Calu3 (cell line): Measurements from ENCODE around the gene RAB40B. TPM values are rescaled to one million over a fixed set of nuclear protein-coding genes. Genes with fewer than 3 reads are reported as not detected.

Experiments used
- BruUV-seq: library from RNA; stranded (reverse); fragments of 400-500 nt; replicated peaks from 2 replicates; lab custom pipeline; 2021; lab: Mats Ljungman, UMichigan
- CTCF ChIA-PET: fragments of 300-600 bp; sonication (Branson Sonifier 250); formaldehyde crosslinking; loops from one replicate; lab custom pipeline; 2022; ENCODE audit warnings: antibody characterized with exemption; lab: Charles Lee
- DNase-seq: peaks from one replicate; pipeline ENCODE4 v3.0.0; 2022
- H3K27ac Mint-ChIP-seq: one replicate; pipeline ENCODE4 v1.8.0; 2022; ENCODE audit warnings: mixed read lengths; ENCODE audit not compliant: unreplicated experiment
- H3K27me3 Mint-ChIP-seq: one replicate; pipeline ENCODE4 v1.8.0; 2022; ENCODE audit warnings: mixed read lengths; ENCODE audit not compliant: unreplicated experiment
- H3K36me3 Mint-ChIP-seq: one replicate; pipeline ENCODE4 v1.8.0; 2022; ENCODE audit warnings: mild to moderate bottlenecking, moderate library complexity, mixed read lengths; ENCODE audit not compliant: insufficient read depth, unreplicated experiment
- H3K4me1 Mint-ChIP-seq: one replicate; pipeline ENCODE4 v1.8.0; 2022; ENCODE audit warnings: mild to moderate bottlenecking, low read depth, mixed read lengths; ENCODE audit not compliant: unreplicated experiment
- H3K4me3 Mint-ChIP-seq: one replicate; pipeline ENCODE4 v1.8.0; 2022; ENCODE audit warnings: mild to moderate bottlenecking, low read depth, moderate library complexity, mixed read lengths; ENCODE audit not compliant: unreplicated experiment
- H3K9me3 Mint-ChIP-seq: one replicate; pipeline ENCODE4 v1.8.0; 2022; ENCODE audit warnings: low read depth, mixed read lengths; ENCODE audit not compliant: unreplicated experiment
- CTCF ChIP-seq: fragments of 200-600 bp; IDR thresholded peaks from one replicate; pipeline ENCODE4 v1.8.0; 2022; ENCODE audit warnings: antibody characterized with exemption; ENCODE audit not compliant: unreplicated experiment
- intact Hi-C: fragments of 100-400 bp; cut with micrococcal nuclease; formaldehyde crosslinking; loops from one replicate; pipeline ENCODE4 v1.10.0; 2022; ENCODE audit not compliant: unreplicated experiment
- total RNA-seq: library from RNA; stranded (reverse); gene quantifications from 2 replicates; pipeline ENCODE4 v1.2.3, GENCODE V29; 2022

The RAB40B gene
- total RNA-seq, 1 experiment from 2014 or later: 21.9 TPM

GRCh38 chr17:82709676-82710498 is 11.4 kb upstream of the RAB40B start:
- CTCF ChIA-PET: no interaction called here
- no TSS peak for BruUV-seq
- H3K4me3 Mint-ChIP-seq: no peak overlapping the region
- H3K9me3 Mint-ChIP-seq: no peaks in the 10 kb centered on the region
- no peak for TF ChIP-seq CTCF
- H3K36me3 Mint-ChIP-seq: no peaks in the 10 kb centered on the region
- no peak for DNase-seq
- intact Hi-C loops: loop anchor here (10.0 kb wide), 1 partner anchor 55 kb away; no protein-coding TSS in a partner anchor
- no peaks in the 10 kb centered on the region for H3K4me1 Mint-ChIP-seq
- H3K27ac Mint-ChIP-seq: no peak overlapping the region
- H3K27me3 Mint-ChIP-seq: no peaks in the 10 kb centered on the region

- CTCF ChIA-PET: no interaction called here
Observed at GRCh38 chr17:82709024-82709675, 10.7 kb upstream of the RAB40B start.

GRCh38 chr17:82705756-82706155 is 7.3 kb upstream of the RAB40B start:
- no peak for TF ChIP-seq CTCF
- H3K27me3 Mint-ChIP-seq: no peaks in the 10 kb centered on the region
- no peaks in the 10 kb centered on the region for H3K9me3 Mint-ChIP-seq
- DNase-seq: no peak
- CTCF ChIA-PET: no interaction called here
- no peaks in the 10 kb centered on the region for H3K36me3 Mint-ChIP-seq
- intact Hi-C loops: loop anchor here (10.0 kb wide), 1 partner anchor 51 kb away; no protein-coding TSS in a partner anchor
- no TSS peak for BruUV-seq
- H3K4me1 Mint-ChIP-seq: peaks cover 11% of the 10 kb centered on the region
- H3K4me3 Mint-ChIP-seq: no peak overlapping the region
- H3K27ac Mint-ChIP-seq: no peak overlapping the region

More at GRCh38 chr17:82709024-82709675, 10.7 kb upstream of the RAB40B start:
- no peaks in the 10 kb centered on the region for H3K9me3 Mint-ChIP-seq
- no peak for DNase-seq
- BruUV-seq: no TSS peak
- H3K4me3 Mint-ChIP-seq: no peak overlapping the region
- no peaks in the 10 kb centered on the region for H3K36me3 Mint-ChIP-seq
- peaks cover 5% of the 10 kb centered on the region for H3K4me1 Mint-ChIP-seq
- no peak overlapping the region for H3K27ac Mint-ChIP-seq
- no peak for TF ChIP-seq CTCF
- H3K27me3 Mint-ChIP-seq: no peaks in the 10 kb centered on the region
- intact Hi-C loops: loop anchor here (10.0 kb wide), 1 partner anchor 54 kb away; no protein-coding TSS in a partner anchor

- Mint-ChIP-seq H3K4me3 (no peak overlapping the region), H3K9me3 (no peaks in the 10 kb centered on the region), H3K27me3 (no peaks in the 10 kb centered on the region), H3K36me3 (no peaks in the 10 kb centered on the region), H3K27ac (no peak overlapping the region), H3K4me1 (peaks cover 11% of the 10 kb centered on the region)
- CTCF ChIA-PET: no interaction called here
- BruUV-seq: no TSS peak
- intact Hi-C loops: loop anchor here (10.0 kb wide), 1 partner anchor 50 kb away; no protein-coding TSS in a partner anchor
- no peak for TF ChIP-seq CTCF
- DNase-seq: no peak
Observed at GRCh38 chr17:82704886-82705285, 6.4 kb upstream of the RAB40B start.
